ENCODE results near the gene STEAP1B.

Gene STEAP1B

GRCh38 chr7:22427104-22427503, 72.9 kb downstream of the STEAP1B start:
- DNase-seq, result no peak

- no peak for DNase-seq
Measured at GRCh38 chr7:22426463-22427094, 73.4 kb downstream of the STEAP1B start.

DNA sequence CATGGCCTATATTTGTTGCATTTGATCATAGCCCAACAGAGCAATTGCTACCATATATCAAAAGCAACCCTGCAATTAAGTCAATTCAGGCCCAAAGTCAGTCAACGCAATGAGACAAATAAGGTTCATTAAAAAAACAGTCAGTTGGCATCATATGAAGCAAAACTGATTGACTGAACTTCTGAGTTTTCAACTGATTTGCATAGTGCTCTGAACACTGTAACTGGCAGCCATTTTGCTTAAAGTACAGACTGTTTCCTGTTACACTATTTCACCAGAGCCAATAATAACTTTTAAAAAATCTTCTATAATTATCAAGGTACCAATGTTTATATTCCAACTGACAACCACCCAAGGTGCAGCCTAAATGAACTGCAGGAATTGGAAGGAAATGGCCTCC, 74.6 kb downstream of the STEAP1B start:
- no peak for DNase-seq

- DNase-seq, result no peak
Measured at GRCh38 chr7:22422831-22423615, 77.0 kb downstream of the STEAP1B start.

GRCh38 chr7:22420973-22421635, 78.9 kb downstream of the STEAP1B start:
- DNase-seq, result no peak

- DNase-seq, result no peak
Measured at GRCh38 chr7:22420008-22420407, 80.0 kb downstream of the STEAP1B start.

- no peak for DNase-seq
Measured at GRCh38 chr7:22419488-22419887, 80.5 kb downstream of the STEAP1B start.

DNA sequence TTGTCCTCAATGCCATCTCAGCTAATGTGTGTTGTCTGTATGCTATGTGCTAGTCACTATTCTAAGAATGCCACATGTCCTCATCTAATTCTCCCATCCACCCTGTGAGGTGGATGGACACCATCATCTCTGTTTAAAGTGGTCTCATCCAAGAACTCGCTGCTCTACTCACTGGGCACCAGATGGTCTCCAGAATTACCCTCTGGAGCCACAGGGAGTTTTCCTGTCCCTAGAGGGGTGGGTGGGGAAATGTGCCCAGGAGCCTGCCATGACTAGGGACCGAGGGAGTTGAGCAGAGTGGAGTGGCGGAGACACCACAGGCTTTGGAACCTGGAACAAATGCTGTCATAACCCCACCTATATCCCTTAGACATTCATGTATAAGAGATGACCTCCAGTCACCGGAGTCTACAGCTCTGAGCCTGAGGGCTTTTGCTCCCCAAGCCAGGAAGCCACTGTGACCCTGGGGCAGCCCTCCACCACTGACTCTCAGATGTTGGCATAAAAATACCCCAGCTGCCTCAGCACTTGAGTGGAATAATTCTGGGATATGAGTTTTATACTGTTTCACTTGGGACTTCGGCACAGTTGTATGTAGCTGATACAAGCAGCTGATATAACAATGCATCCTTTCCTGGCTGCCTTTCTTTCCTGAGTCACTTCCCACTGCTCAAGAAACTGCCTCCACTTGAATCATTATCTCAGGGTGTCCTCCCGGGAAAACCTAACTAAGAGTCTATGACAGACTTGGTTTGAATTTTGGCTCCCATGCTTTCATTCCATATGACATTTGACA, 81.5 kb downstream of the STEAP1B start:
- DNase-seq, result no peak

- no peak for DNase-seq
Measured at GRCh38 chr7:22417841-22418240, 82.1 kb downstream of the STEAP1B start.

- no peak for DNase-seq
Measured at GRCh38 chr7:22417349-22417748, 82.6 kb downstream of the STEAP1B start.

DNA sequence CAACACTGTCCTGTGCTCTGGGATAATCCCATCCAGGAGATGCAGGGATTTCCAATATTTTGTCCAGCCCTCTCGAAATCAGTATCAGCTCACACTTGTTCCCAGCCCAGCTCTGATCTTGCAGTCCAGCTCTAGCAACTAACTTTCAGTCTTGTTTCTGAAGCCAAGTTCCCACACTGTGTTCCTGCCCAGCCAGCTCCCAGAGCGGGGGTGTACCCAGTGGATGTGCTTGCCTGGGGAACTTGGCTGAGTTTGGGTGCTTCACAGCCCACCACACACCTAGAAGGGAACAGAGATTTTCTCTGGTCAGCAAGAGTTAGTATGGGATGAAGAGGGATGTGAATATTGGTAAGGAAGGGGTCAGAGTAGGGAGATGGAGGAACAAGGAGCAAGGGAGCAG, 85.6 kb downstream of the STEAP1B start:
- DNase-seq, result no peak

- DNase-seq, result no peak
Measured at GRCh38 chr7:22413211-22413610, 86.8 kb downstream of the STEAP1B start.

DNA sequence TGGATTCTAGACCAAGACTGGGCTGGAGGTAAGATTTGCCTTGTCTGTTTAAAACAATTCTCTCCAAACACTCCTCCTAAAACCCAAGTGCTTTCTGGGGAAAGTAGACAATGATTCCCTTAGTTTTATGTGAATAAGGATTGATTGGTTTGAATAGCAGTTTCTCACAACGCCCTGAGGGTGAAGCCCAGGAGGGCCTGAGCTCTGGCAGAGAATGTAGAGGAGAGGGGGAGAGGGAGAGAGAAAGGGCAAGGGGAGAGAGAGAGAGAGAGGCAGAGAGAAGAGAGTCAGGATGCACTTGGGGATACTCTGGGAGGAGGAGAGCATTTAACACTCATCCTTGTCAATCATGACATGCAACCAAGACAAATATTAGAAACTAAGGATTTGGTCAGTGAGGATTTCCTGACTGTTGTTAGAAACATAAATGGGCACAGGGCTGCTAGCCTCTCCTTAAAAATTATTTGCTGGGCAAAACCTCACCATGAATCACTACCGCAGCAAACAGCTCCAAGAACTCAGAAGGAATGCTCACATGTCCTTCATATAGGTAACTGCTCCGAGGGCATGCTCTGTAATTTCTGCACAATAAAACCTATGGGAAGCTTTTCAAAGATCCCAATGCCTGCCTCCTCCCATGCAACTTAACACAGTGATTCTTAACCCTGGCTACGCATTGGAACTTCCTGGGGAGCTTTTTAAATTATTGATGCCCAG, 87.9 kb downstream of the STEAP1B start:
- no peak for DNase-seq

DNA sequence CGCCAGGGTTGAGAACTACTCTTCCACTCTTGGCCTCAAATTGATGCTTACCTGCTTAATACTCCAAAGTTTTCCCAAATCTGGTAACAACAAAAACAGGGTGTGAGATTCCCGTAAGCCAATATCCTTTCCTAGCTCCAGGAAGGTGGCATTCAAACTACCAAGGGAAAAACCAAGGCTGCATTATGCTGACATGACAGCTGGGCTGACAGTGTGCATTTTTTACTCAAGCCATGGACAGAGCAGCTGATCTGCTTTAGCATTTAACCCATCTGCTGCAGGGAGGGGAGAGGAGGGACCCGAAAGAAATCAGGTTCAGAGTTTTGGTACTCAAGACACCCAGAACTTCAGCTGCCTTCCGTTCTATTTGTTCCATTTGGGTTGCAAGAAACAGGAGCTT, 93.3 kb downstream of the STEAP1B start:
- DNase-seq, result no peak

GRCh38 chr7:22404421-22405023, 95.5 kb downstream of the STEAP1B start:
- no peak for DNase-seq

DNA sequence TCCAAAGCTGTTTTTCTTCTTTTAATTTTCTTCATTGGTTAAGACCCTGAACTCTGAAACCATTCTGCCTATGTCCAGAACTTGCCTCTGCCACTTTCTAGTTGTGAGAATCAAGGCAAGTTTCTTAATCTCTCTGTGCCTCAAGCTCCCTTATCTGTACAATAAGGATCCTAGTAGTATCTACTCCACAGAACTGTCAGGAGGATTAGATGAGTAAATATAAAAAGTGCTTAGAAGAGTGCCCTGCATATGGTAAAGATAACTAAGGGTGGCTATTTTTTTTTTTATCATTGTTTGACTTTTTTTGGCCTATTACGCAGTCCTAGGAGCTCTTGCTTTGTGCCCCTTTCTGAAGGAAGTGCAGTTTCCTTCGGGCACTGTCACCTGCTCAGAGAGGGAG, 96.6 kb downstream of the STEAP1B start:
- no peak for DNase-seq

DNA sequence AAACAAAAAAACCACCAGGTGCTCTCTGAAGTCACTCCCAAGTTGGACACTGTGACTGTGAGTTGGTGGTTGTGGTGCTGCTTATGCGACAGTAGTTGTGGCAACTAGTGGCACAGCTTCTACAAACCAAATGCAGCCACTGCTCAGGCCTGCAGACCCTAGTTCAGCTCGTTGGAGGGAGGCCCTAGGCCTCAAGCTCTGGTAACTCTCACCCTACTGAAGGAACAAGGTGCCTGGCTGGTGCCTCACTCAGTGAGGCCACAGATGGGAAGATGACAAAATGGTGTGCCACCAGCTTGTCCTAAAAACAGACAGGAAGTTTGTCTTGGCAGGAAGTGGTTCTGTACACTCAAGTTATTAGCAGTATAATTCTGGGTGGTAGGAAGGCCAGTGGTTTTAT, 97.7 kb downstream of the STEAP1B start:
- no peak for DNase-seq

DNA sequence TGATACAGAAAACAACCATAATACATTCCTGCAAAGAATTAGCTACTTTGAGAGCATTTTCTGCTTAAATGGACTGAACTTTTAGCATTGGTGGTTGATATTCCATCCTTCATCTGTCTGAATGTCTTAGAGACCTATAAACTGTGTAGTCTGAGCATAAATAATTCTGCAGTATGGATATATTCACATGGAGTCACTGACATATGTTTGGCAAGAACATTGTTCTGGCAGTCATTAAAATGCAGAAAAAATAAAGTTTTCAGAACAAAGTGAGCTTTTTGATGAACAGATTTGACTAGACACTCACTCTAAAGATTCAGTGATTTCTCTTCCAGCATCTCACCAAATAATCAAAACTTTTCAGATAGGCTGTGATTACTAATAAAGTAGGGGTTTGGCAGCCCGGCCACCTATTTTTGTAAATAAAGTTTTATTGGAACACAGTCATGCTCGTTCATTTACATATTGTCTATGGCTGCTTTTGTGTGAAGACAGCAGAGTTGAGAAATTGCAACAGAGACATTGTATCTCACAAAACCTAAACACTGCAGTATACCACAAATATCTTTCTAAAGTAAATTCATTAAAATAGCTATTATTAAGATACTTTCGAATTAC, 98.9 kb downstream of the STEAP1B start:
- no peak for DNase-seq

DNA sequence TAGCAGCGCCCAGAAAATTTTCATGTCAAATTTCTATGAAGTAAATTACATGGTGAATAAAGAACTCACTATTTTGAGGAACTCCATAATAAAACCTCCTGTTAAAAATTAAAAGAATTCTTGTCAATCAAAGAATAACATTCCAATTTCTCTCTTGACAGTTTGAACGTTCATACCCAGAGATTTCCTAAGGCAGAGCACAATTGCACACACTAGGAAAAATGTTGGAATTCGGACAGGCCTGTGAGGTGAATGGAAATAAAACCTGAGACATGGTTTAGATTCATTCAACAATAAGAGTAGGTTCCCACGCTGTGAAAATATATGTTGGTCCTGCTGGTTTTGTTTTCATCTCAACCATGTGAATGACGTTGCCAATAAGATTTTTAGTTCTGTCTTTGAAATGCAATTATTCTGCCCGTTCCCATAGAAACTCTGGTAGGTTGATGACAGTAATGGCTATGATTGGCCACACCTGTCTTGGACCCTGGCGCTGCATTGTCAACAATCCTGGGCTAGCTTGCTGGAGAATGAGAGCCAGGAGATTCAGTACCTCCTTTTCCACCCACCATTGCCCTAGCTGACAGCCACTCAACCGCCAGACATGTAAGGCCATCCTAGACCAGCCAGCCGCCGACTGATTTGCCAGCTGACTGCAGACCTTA, 99.7 kb downstream of the STEAP1B start:
- DNase-seq, result no peak

DNA sequence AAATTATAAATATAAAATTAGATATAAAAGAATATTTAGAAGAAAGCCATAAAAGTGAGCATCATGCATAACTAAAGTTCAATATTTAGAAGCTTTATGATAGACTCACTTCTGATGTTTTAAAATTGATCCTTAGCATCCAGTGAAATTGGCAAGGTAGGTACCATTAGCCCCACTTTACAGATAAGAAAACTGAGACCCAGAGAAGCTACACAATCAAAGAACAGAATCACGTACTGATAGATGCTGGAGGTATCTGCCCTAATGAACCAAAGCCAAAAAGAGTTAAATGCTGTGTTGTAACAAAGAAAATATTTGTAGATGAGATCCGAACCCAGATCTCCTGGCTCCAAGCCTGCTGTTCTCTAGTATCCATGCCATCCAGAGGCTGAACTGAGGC, 100.4 kb downstream of the STEAP1B start:
- no peak for DNase-seq

GRCh38 chr7:22399091-22399490, 100.9 kb downstream of the STEAP1B start:
- no peak for DNase-seq

All from stimulated activated CD4-positive, alpha-beta T cell treated with anti-CD3 and anti-CD28 coated beads, Interleukin-4, amount 100 ng/mL, for 4 hours (primary cell).